ENCODE results near the gene ELOVL7. TPM values are rescaled to one million over a fixed set of nuclear protein-coding genes. Genes with fewer than 3 reads are reported as not detected.

ELOVL7 gene
- polyA plus RNA-seq, 3 donors: 0.21 to 0.36 (median 0.33) TPM

GRCh38 chr5:60743511-60744314 is 100.4 kb downstream of the ELOVL7 start:
- Mint-ChIP-seq H3K27ac (no peak overlapping the region), H3K4me1 (no peaks in the 10 kb centered on the region), H3K27me3 (ENCODE audit: low read depth in 3 of 3) (peaks cover 0 to 3% (median 2%) of the 10 kb centered on the region in 3 donors), H3K4me3 (no peak overlapping the region), H3K9me3 (peaks cover 13 to 24% (median 18%) of the 10 kb centered on the region in 7 donors), H3K36me3 (no peaks in the 10 kb centered on the region)
- intact Hi-C loops (cut with micrococcal nuclease): no loop called here
- Histone ChIP-seq H3K9me3 (replicated peaks in 1 of 2; ENCODE audit: control insufficient read depth in 1 of 2, insufficient read depth in 1 of 2, low read length in 2 of 2) (peaks cover 9 to 13% of the 10 kb centered on the region in 2 donors), H3K27ac (ENCODE audit: low read depth in 1 of 2, low read length in 2 of 2) (no peak overlapping the region), H3K9ac (ENCODE audit: insufficient read depth, low read length, poor library complexity, severe bottlenecking) (no peak overlapping the region), H4K20me1 (ENCODE audit: insufficient read depth, low read length) (no peaks in the 10 kb centered on the region), H2AFZ (ENCODE audit: insufficient read depth, low read depth, low read length, poor library complexity, severe bottlenecking) (no peak overlapping the region), H3K4me1 (ENCODE audit: control insufficient read depth in 1 of 2, insufficient read depth in 2 of 2, low read length in 2 of 2) (no peaks in the 10 kb centered on the region), H3K4me2 (replicated peaks; ENCODE audit: extremely low read depth, low read length, poor library complexity, severe bottlenecking) (no peak overlapping the region), H3K36me3 (replicated peaks in 1 of 2; ENCODE audit: control insufficient read depth in 1 of 2, insufficient read depth in 2 of 2, low read length in 2 of 2) (no peaks in the 10 kb centered on the region), H3K4me3 (replicated peaks in 1 of 3; ENCODE audit: low read depth in 2 of 3, low read length in 3 of 3) (no peak overlapping the region), H3K79me2 (ENCODE audit: insufficient read depth, low read length) (no peaks in the 10 kb centered on the region), H3K27me3 (ENCODE audit: control insufficient read depth in 2 of 2, insufficient read depth in 2 of 2, low read length in 2 of 2) (no peaks in the 10 kb centered on the region)
- TF ChIP-seq, protein P1, sequence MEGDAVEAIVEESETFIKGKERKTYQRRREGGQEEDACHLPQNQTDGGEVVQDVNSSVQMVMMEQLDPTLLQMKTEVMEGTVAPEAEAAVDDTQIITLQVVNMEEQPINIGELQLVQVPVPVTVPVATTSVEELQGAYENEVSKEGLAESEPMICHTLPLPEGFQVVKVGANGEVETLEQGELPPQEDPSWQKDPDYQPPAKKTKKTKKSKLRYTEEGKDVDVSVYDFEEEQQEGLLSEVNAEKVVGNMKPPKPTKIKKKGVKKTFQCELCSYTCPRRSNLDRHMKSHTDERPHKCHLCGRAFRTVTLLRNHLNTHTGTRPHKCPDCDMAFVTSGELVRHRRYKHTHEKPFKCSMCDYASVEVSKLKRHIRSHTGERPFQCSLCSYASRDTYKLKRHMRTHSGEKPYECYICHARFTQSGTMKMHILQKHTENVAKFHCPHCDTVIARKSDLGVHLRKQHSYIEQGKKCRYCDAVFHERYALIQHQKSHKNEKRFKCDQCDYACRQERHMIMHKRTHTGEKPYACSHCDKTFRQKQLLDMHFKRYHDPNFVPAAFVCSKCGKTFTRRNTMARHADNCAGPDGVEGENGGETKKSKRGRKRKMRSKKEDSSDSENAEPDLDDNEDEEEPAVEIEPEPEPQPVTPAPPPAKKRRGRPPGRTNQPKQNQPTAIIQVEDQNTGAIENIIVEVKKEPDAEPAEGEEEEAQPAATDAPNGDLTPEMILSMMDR (IDR thresholded peaks at IDR 0.05): no peak
- DNase-seq: no peak
- WGBS (ENCODE audit: insufficient coverage): 97% methylated on average over 40 of the region's 40 CpGs

- no peak overlapping the region for H3K4me2 ChIP-seq (replicated peaks; ENCODE audit: extremely low read depth, low read length, poor library complexity, severe bottlenecking)
- H3K27ac Mint-ChIP-seq: no peak overlapping the region
- intact Hi-C loops (cut with micrococcal nuclease): no loop called here
- peaks cover 13 to 22% (median 19%) of the 10 kb centered on the region in 7 donors for H3K9me3 Mint-ChIP-seq
- no peaks in the 10 kb centered on the region for H3K4me1 Mint-ChIP-seq
- WGBS (ENCODE audit: insufficient coverage): 80% methylated on average over 1 of the region's 2 CpGs
- no peaks in the 10 kb centered on the region for H3K4me1 ChIP-seq (ENCODE audit: control insufficient read depth in 1 of 2, insufficient read depth in 2 of 2, low read length in 2 of 2)
- H3K4me3 ChIP-seq (replicated peaks in 1 of 3; ENCODE audit: low read depth in 2 of 3, low read length in 3 of 3): no peak overlapping the region
- H3K9me3 ChIP-seq (replicated peaks in 1 of 2; ENCODE audit: control insufficient read depth in 1 of 2, insufficient read depth in 1 of 2, low read length in 2 of 2): peaks cover 9 to 13% of the 10 kb centered on the region in 2 donors
- no peak overlapping the region for H3K9ac ChIP-seq (ENCODE audit: insufficient read depth, low read length, poor library complexity, severe bottlenecking)
- no peaks in the 10 kb centered on the region for H3K27me3 ChIP-seq (ENCODE audit: control insufficient read depth in 2 of 2, insufficient read depth in 2 of 2, low read length in 2 of 2)
- H3K79me2 ChIP-seq (ENCODE audit: insufficient read depth, low read length): no peaks in the 10 kb centered on the region
- H3K4me3 Mint-ChIP-seq: no peak overlapping the region
- TF ChIP-seq, protein P1 (IDR thresholded peaks at IDR 0.05): no peak
- peaks cover 0 to 3% (median 2%) of the 10 kb centered on the region in 3 donors for H3K27me3 Mint-ChIP-seq (ENCODE audit: low read depth in 3 of 3)
- no peak overlapping the region for H2AFZ ChIP-seq (ENCODE audit: insufficient read depth, low read depth, low read length, poor library complexity, severe bottlenecking)
- H4K20me1 ChIP-seq (ENCODE audit: insufficient read depth, low read length): no peaks in the 10 kb centered on the region
- no peaks in the 10 kb centered on the region for H3K36me3 ChIP-seq (replicated peaks in 1 of 2; ENCODE audit: control insufficient read depth in 1 of 2, insufficient read depth in 2 of 2, low read length in 2 of 2)
- no peak overlapping the region for H3K27ac ChIP-seq (ENCODE audit: low read depth in 1 of 2, low read length in 2 of 2)
- DNase-seq: no peak
- H3K36me3 Mint-ChIP-seq: no peaks in the 10 kb centered on the region
Measured at GRCh38 chr5:60740322-60740721, 103.7 kb downstream of the ELOVL7 start.
